WI38 (cell line): ENCODE measurements around the gene STON2.

Source experiments
- H3K4me3 ChIP-seq: 2 replicates; pipeline ENCODE4 v1.5.1; 2011; ENCODE audit warnings: low read depth, mild to moderate bottlenecking, control low read depth, low read length
- TF ChIP-seq, protein P1 (sequence below): IDR thresholded peaks from 2 replicates; pipeline ENCODE4 v1.5.1; 2012; ENCODE audit warnings: low read depth, mild to moderate bottlenecking, control low read depth, low read length

Gene STON2

GRCh38 chr14:81268016-81268416, 132.1 kb downstream of the STON2 start:
- H3K4me3 ChIP-seq = no peak overlapping the region
- TF ChIP-seq, protein P1, sequence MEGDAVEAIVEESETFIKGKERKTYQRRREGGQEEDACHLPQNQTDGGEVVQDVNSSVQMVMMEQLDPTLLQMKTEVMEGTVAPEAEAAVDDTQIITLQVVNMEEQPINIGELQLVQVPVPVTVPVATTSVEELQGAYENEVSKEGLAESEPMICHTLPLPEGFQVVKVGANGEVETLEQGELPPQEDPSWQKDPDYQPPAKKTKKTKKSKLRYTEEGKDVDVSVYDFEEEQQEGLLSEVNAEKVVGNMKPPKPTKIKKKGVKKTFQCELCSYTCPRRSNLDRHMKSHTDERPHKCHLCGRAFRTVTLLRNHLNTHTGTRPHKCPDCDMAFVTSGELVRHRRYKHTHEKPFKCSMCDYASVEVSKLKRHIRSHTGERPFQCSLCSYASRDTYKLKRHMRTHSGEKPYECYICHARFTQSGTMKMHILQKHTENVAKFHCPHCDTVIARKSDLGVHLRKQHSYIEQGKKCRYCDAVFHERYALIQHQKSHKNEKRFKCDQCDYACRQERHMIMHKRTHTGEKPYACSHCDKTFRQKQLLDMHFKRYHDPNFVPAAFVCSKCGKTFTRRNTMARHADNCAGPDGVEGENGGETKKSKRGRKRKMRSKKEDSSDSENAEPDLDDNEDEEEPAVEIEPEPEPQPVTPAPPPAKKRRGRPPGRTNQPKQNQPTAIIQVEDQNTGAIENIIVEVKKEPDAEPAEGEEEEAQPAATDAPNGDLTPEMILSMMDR = no peak

DNA sequence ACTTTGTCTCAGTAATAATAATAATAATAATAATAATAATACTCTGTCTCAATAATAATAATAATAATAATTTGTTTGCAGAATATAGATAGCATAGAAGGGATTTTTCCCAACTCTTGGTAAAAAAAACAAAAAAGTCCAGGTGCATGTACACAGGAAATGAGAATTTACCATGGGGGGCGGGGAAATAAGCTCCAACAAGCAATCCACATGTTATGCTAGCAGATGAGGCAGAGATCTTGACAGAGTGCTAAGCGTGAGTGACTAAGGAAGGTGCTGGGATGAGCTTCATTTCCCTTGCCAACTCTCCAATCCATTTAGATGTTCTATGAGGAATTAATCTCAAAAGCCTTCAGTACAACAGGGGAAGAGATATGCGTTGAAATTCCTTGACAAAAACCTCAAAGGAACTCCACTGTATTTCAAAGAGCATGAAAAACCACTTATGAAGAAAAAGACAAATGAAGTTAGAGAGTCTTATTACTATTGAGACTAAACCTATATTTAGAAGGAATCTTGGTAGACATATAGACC, 134.4 kb downstream of the STON2 start:
- H3K4me3 ChIP-seq = no peak overlapping the region

GRCh38 chr14:81264671-81265070, 135.5 kb downstream of the STON2 start:
- H3K4me3 ChIP-seq = no peak overlapping the region
- TF ChIP-seq, protein P1 = no peak

More for the DNA sequence above, 134.4 kb downstream of the STON2 start:
- TF ChIP-seq, protein P1 = no peak

DNA sequence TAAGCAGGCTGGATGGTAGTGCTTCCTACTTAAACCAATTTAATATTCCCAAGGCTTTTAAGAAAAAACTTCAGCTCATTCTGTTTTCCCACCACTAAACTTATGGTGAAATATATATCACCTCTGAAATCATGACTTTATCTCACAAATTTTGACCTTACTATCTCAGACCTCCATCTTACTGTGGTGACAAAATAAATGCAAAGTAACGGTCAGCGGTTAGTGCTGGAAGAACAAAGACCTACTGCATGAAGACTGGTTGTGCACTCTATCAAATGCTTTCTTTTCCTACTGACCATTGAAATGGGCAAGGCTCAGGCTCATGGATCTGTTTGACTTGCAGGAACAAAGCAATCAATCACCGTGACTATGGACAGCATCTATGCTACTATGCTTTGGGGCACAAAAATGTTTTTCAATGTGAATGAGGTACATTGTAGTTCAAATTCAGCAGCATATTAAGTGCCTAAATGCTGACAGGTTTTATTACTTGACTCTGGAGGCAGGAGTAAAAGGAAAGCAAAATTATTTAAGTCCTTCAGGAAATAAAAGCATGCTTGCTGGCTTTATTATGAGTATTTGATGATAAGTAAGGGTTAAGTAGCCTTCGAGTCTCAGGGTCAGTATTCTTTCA, 136.2 kb downstream of the STON2 start:
- TF ChIP-seq, protein P1 = no peak
- no peak overlapping the region for H3K4me3 ChIP-seq

GRCh38 chr14:81261176-81261575, 138.9 kb downstream of the STON2 start:
- no peak overlapping the region for H3K4me3 ChIP-seq
- TF ChIP-seq, protein P1 = no peak

DNA sequence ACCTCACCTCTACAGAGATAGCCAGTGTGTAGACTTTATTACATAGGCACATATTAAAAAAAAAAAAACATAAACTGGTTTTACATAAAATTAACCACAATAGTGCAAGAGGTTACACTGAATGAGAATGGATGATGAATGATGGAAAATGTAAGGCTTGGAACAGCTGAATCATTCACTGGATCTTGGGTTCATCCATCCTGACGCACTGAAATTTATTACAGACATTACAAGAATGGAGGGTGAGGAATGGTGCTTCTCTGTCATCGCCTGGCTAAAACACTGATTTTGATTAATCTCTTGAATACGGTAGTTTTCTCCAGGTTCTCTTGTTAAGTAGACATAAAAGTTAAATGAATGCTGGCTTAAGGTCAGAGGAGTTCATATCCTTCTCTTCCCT, 139.4 kb downstream of the STON2 start:
- TF ChIP-seq, protein P1 = no peak

GRCh38 chr14:81256289-81256960, 143.7 kb downstream of the STON2 start:
- TF ChIP-seq, protein P1 = no peak
- no peak overlapping the region for H3K4me3 ChIP-seq

More for the DNA sequence above, 139.4 kb downstream of the STON2 start:
- no peak overlapping the region for H3K4me3 ChIP-seq
